Heart right ventricle (tissue), 16 donors: ENCODE data around the gene MCF2L2. TPM values are rescaled to one million over a fixed set of nuclear protein-coding genes. Genes with fewer than 3 reads are reported as not detected.

ENCODE experiments used
- ATAC-seq, 8 donors: fragments of 200-7000 bp; cut with Tn5 transposase; one replicate each; pipeline ENCODE4 v1.9.1; 2020; ENCODE audit warnings: mild to moderate bottlenecking in 8 of 8, moderate library complexity in 8 of 8, moderate number of reproducible peaks in 1 of 8
- DNase-seq, 2 donors: peaks; one replicate each; pipeline ENCODE4 v3.0.0-alpha.2; 2020
- H3K27ac ChIP-seq, 10 donors: fragments of 200-600 bp; sonication (generic) in 2 of 10; one replicate each; pipeline versions ENCODE4 v1.5.0 to v1.8.0; 2020 to 2022; ENCODE audit warnings: mild to moderate bottlenecking in 3 of 10
- H3K27me3 ChIP-seq, 7 donors: fragments of 200-600 bp; one replicate each; pipeline ENCODE4 v1.8.0; 2021 to 2022; ENCODE audit warnings: mild to moderate bottlenecking in 2 of 7
- H3K36me3 ChIP-seq, 9 donors: fragments of 200-600 bp; sonication (generic) in 1 of 9; one replicate each; pipeline versions ENCODE4 v1.5.0 to v1.8.0; 2020 to 2022; ENCODE audit warnings: mild to moderate bottlenecking in 2 of 9
- H3K4me1 ChIP-seq, 9 donors: fragments of 200-600 bp; sonication (generic) in 1 of 9; one replicate each; pipeline versions ENCODE4 v1.5.0 to v1.8.0; 2020 to 2022; ENCODE audit warnings: mild to moderate bottlenecking in 4 of 9
- H3K4me3 ChIP-seq, 10 donors: fragments of 200-600 bp; sonication (generic) in 2 of 10; one replicate each; pipeline versions ENCODE4 v1.5.0 to v1.8.0; 2020 to 2022; ENCODE audit warnings: mild to moderate bottlenecking in 7 of 10, moderate library complexity in 2 of 10
- H3K9me3 ChIP-seq, 11 donors: fragments of 200-600 bp in 10 of 11; sonication (generic) in 2 of 11; one replicate each; pipeline versions ENCODE4 v1.5.0 to v1.8.0; 2013 to 2022; ENCODE audit warnings: mild to moderate bottlenecking in 2 of 11, control low read depth in 1 of 11, moderate library complexity in 1 of 11
- CTCF ChIP-seq, 9 donors: fragments of 200-600 bp; sonication (generic) in 2 of 9; IDR thresholded peaks; one replicate each; pipeline versions ENCODE4 v1.5.0 to v1.8.0; 2021 to 2022; ENCODE audit warnings: antibody characterized with exemption in 9 of 9, mild to moderate bottlenecking in 5 of 9, moderate library complexity in 1 of 9
- WGBS, 2 donors: extraction: QIAGEN DNeasy Blood & Tissue Kit; methylation state at CpG; one replicate each; pipeline ENCODE4 v1.1.7; 2013; ENCODE audit warnings: inconsistent platforms in 1 of 2; 5-methylcytosine and 5-hydroxymethylcytosine counted together
- intact Hi-C, 10 donors: fragments of 100-400 bp; cut with DNase I; formaldehyde crosslinking; loops; one replicate each; pipeline versions ENCODE4 v1.11.1 to v1.14.2; 2022
- polyA plus RNA-seq, 2 donors: library from polyadenylated mRNA; stranded (reverse); fragments of 200-250 nt; gene quantifications; one replicate each; pipeline ENCODE4 v1.2.3, GENCODE V29; 2013
- total RNA-seq, 10 donors: library from RNA; stranded (reverse); fragmentation: NEBNext Ultra II Directional in 3 of 10; extraction: Animal tissue kit (Norgen Biotek cat#: 25700) in 3 of 10; gene quantifications; one replicate each; pipeline versions ENCODE4 v1.2.1 to v1.2.4, GENCODE V29; 2021 to 2023
- donor health status: Arrhythmogenic right ventricular cardiomyopathy.
- donor health status: ischemic (EF 13 %, LVEDD 7.1; RV severe dilation, severe dysfunction).
- donor health status: healthy with polysubstance abuse.
- donor health status: DM: no; HTN: yes; CAD: no.
- donor health status: DM: no; HTN: no; CAD: no.
- donor health status: ischemic (EF 25% LVEDD 6.9; RV normal size, moderate dysfunction).
- donor health status: ischemic (EF 25% LVEDD 5.7; RV mildly dilated, moderate dysfunction).
- donor health status: healthy.
- donor health status: DM: yes; HTN: yes; CAD: no.
- donor health status: Ischemic cardiomyopathy.
- donor health status: ischemic (EF 35%, LVEDD 5.7; RV mildly dilated, moderate dysfunction).
- donor health status: nonischemic (EF 11% LVEDD 7.7; RV severe dilation, severe dysfunction).
- donor health status: DM: yes; HTN: yes; CAD: no.
- donor health status: PGD.
- donor health status: ischemic (EF 29% LVEDD 5.4; RV normal size, mild dysfunction).
- donor health status: nonischemic (EF 23%, LVEDD 6.1; RV moderate dilation, normal function).

MCF2L2 gene
- total and polyA plus RNA-seq, 12 donors, result 0.09 to 1.5 (median 0.40) TPM; not detected in 1

GRCh38 chr3:183312433-183312832, 116.0 kb downstream of the MCF2L2 start:
- intact Hi-C loops, result no loop called here
- Histone ChIP-seq H3K4me1 (peaks cover 0 to 28% (median 5%) of the 10 kb centered on the region in 9 donors), H3K4me3 (no peak overlapping the region), H3K9me3 (no peaks in the 10 kb centered on the region), H3K27me3 (no peaks in the 10 kb centered on the region), H3K36me3 (no peaks in the 10 kb centered on the region), H3K27ac (no peak overlapping the region)
- no peak for TF ChIP-seq CTCF (IDR thresholded peaks at IDR 0.05)
- 92 to 93% methylated on average over 2 of the region's 2 CpGs for WGBS, 2 donors
- no peak for ATAC-seq
- no peak for DNase-seq

- H3K27me3 ChIP-seq, result no peaks in the 10 kb centered on the region
- intact Hi-C loops, result no loop called here
- no peak overlapping the region for H3K27ac ChIP-seq
- H3K9me3 ChIP-seq, result no peaks in the 10 kb centered on the region
- 94 to 97% methylated on average over 3 of the region's 3 CpGs for WGBS, 2 donors
- TF ChIP-seq CTCF (IDR thresholded peaks at IDR 0.05), result no peak
- DNase-seq (no peak), ATAC-seq (no peak)
- H3K4me1 ChIP-seq, result peaks cover 0 to 42% (median 11%) of the 10 kb centered on the region in 9 donors
- no peaks in the 10 kb centered on the region for H3K36me3 ChIP-seq
- no peak overlapping the region for H3K4me3 ChIP-seq
Observed at GRCh38 chr3:183310936-183311335, 117.5 kb downstream of the MCF2L2 start.

GRCh38 chr3:183309276-183309675, 119.1 kb downstream of the MCF2L2 start:
- intact Hi-C loops, result loop anchor here in 1 of 10 donors (10.0 kb wide), 1 partner anchor 54 kb away; the partner anchor contains the start of gene B3GNT5
- H3K4me3 ChIP-seq, result no peak overlapping the region
- no peaks in the 10 kb centered on the region for H3K9me3 ChIP-seq
- no peaks in the 10 kb centered on the region for H3K36me3 ChIP-seq
- peaks cover 0 to 44% (median 13%) of the 10 kb centered on the region in 9 donors for H3K4me1 ChIP-seq
- TF ChIP-seq CTCF (IDR thresholded peaks at IDR 0.05), result no peak
- peak; percentile 48 to 94 (median 75) for ATAC-seq
- peak overlapping the region in 3 of 10 donors; percentile 13 to 25 (median 19) for H3K27ac ChIP-seq
- WGBS, 2 donors, result 49 to 58% methylated on average over 5 of the region's 5 CpGs
- DNase-seq, result peak; percentile 49 to 54
- H3K27me3 ChIP-seq, result no peaks in the 10 kb centered on the region

- intact Hi-C loops, result loop anchor here in 1 of 10 donors (10.0 kb wide), 1 partner anchor 54 kb away; the partner anchor contains the start of gene B3GNT5
Observed at GRCh38 chr3:183308751-183309150, 119.7 kb downstream of the MCF2L2 start.

More at GRCh38 chr3:183308751-183309150, 119.7 kb downstream of the MCF2L2 start:
- 74 to 76% methylated on average over 5 of the region's 5 CpGs for WGBS, 2 donors
- peak overlapping the region in 2 of 10 donors; percentile 13 to 25 for H3K27ac ChIP-seq
- ATAC-seq, result no peak
- no peak for DNase-seq
- H3K27me3 ChIP-seq, result no peaks in the 10 kb centered on the region
- H3K36me3 ChIP-seq, result no peaks in the 10 kb centered on the region
- no peak for TF ChIP-seq CTCF (IDR thresholded peaks at IDR 0.05)
- no peak overlapping the region for H3K4me3 ChIP-seq
- H3K9me3 ChIP-seq, result no peaks in the 10 kb centered on the region
- peaks cover 0 to 48% (median 13%) of the 10 kb centered on the region in 9 donors for H3K4me1 ChIP-seq
